SW 1271 (cell line): ENCODE measurements around the gene RBP4.
"Not testable (repeated sequence)": the region's sequence is repeated elsewhere in the genome, so short reads cannot be mapped to it uniquely, and the experiment has no call there.

Source experiments
- DNase-seq, 2 experiments: peaks; one replicate each; lab custom pipeline; 2025; lab: John Stamatoyannopoulos, UW

Gene RBP4

DNA sequence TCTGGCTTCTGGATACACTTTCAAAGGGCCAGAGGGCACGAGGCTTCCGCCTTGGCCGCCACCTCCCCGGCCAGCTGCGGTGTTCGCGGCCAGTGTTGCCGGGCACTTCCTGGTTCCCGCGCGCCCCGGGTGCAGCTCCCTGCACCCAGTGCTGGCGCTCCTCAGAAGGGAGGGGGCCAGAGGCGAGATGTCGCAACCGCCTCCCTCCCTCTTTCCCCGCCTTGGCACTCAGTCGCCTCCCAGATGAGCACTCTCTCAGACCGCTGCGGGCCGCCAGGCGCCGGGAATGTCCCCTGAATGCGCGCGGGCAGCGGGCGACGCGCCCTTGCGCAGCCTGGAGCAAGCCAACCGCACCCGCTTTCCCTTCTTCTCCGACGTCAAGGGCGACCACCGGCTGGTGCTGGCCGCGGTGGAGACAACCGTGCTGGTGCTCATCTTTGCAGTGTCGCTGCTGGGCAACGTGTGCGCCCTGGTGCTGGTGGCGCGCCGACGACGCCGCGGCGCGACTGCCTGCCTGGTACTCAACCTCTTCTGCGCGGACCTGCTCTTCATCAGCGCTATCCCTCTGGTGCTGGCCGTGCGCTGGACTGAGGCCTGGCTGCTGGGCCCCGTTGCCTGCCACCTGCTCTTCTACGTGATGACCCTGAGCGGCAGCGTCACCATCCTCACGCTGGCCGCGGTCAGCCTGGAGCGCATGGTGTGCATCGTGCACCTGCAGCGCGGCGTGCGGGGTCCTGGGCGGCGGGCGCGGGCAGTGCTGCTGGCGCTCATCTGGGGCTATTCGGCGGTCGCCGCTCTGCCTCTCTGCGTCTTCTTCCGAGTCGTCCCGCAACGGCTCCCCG is 34.4 kb downstream of the RBP4 start, which contains the start of gene FFAR4:
Gene FFAR4, plus strand, starts transcription at position 231 of the 842 bp plus-strand sequence. Its CDS starts 56 bp downstream, at position 287.
- no peak for DNase-seq

DNA sequence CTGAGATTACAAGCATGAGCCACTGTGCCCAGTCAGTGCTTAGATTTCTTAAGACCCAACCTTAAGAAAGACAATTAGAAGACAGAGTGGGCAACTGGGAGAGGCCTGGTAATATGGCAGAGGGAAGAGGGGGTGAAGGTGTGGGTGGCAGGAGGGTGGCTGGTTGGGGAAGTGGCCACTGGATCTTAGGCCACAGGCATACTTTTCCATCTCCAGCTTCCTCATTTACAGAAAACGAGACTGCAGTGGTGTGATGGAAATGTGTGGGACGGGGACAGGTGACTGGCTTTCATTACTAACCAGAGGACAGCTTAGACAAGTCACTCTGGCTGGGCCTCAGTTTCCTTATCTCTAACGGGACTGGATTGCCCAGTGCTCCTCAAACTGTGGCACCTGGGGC is 35.6 kb downstream of the RBP4 start:
- DNase-seq, result no peak

- no peak for DNase-seq
These were observed 40.5 kb downstream of the RBP4 start for GRCh38 chr10:93560541-93560940.

DNA sequence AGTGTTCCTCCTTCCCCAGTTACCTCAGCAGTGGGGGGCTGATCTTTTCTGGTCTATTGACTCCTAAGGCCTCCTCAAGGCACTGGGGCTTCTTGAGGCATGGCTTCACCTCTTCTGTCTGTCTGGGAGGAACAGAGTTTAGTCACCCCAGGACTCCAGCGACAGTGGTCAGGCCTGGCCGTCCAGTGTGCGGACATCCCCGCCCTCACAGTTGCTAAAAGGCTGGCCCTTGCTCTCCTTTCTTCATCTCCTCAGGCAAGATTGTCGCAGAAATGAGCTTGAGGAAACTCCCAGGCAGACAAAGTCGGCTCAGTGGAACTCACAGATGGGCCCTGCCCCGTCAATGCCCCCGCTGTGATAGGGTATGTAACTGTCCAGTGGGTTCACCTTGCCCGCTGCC is 41.5 kb downstream of the RBP4 start:
- no peak for DNase-seq

DNA sequence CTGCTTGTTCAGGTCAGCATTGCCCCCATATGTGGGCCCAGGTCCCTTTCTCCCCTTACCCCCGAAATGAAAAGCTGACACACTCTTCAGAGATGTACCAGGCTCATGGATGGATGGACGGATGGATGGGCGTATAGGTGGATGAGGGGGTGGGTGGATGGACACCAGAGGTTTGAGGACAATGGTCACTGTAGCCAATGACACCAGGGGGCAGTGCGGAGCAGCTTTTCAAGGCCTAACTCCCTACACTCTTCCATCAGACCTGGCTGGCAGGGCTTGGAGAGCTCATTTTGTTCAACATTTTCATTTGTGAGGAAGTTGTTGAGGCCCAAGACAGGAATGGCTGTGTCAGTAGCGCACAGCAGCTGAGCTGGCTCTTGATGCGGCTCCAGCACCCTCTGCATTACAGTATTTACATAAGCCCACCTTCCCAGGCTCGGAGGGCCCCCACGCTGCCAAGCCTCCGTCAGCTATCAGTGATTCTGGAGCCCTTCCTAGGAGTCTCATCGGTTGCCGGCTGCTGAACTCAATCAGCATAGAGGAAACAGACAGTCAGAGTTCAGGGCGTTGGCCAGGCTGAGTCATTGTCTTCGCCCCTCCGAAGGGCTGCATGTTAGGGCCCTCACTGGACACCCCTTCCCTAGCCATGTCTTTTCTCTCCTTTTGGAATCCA is 46.1 kb downstream of the RBP4 start:
- peak in 1 of 2 experiments; percentile 37 for DNase-seq

GRCh38 chr10:93554316-93554663 is 46.7 kb downstream of the RBP4 start:
- no peak for DNase-seq

- DNase-seq, result no peak
These were observed 47.3 kb downstream of the RBP4 start for GRCh38 chr10:93553482-93554315.

- DNase-seq, result no peak
These were observed 48.3 kb downstream of the RBP4 start for GRCh38 chr10:93552780-93553179.

GRCh38 chr10:93550606-93551005 is 50.4 kb downstream of the RBP4 start:
- no peak for DNase-seq

DNA sequence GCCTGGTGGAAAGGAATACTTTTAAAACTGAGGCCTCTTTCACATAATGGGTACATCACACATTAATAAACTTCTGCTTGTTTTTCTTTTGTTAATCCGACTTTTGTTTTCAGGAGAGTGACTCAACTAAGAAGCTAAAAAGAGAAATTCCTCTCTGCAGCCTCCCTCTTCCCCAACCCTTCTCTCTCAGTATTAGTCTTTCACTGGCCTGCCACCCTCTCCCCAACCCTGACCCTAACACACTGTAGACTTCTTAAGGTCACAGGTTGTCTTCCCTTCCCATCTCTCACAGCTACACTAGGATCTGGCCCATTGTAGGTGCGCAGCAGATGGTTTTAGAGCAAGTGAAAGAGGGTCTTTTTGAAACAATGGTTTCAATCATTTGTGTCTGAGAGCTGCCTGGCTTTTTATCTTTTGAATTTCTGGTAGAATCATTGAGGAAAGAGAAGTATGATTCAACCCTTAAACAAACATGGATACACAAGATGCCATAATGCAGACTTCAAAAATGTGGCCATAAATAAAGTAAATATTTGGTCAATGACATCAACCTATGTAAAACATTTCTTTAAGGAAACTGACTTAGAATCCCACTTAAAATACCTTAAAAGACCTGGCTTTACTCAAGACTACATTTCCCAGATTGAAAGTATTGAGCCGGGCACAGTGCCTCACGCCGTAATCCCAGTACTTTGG is 52.5 kb downstream of the RBP4 start:
- DNase-seq, result no peak

DNA sequence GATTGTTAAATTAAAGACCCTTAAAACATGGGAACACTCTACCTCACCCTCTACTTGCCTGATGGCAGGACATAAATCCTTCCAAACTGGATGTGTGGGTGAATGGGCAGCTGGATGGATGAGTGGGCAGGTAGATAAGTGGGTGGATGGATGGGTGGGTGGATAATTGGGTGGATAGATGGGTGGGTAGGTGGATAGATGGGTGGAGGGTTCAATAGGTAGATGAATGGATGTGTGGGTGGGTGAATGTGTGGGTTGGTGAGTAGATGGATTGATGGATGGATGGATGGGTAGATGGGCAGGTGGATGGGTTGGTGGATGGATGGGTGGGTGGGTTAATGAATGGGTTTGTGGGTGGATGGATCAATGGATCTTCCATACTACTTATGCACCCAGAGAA is 53.5 kb downstream of the RBP4 start:
- DNase-seq, result no peak

DNA sequence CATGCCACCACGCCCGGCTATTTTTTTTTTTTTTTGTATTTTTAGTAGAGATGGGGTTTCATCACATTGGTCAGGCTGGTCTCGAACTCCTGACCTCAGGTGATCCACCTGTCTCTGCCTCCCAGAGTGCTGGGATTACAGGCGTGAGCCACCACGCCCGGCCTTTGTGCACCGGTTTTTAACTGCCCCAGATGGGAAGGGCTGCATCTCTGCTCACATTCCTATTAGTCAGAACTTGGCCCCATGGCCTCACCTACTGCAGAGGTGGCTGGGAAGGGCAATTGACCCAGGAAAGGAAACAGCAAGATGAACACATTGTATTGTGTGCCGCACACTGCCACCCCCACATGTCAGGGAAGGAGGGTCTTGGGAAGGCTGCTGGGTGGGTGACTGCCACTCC is 54.0 kb downstream of the RBP4 start:
- not testable (repeated sequence) for DNase-seq

DNA sequence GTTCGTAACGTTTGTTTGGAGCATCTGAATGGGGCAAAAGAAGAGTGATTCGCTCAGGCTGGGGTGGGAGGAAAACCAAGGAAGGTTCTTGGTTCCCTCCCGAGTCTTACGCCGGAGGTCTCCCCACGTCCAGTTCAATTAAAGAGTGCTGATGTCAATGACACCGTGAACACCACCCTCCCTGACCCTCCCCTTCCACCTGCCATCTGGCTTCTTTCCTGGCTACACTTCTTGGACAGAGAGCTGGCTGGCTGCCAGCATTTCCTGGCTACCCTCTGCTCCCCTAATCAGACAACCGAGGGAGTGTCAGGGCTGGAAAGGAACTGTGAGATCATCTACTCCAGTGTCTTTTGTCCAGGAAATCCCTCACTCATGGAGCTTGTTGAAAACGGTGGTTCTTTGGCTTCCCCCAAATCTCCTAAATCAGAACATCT is 58.7 kb downstream of the RBP4 start:
- DNase-seq, result no peak
